Calu3 (cell line): Measurements from ENCODE around the gene RFPL4A. TPM values are rescaled to one million over a fixed set of nuclear protein-coding genes. Genes with fewer than 3 reads are reported as not detected.

Source experiments
- BruUV-seq: library from RNA; stranded (reverse); fragments of 400-500 nt; replicated peaks from 2 replicates; lab custom pipeline; 2021; lab: Mats Ljungman, UMichigan
- CTCF ChIA-PET: fragments of 300-600 bp; sonication (Branson Sonifier 250); formaldehyde crosslinking; loops from one replicate; lab custom pipeline; 2022; ENCODE audit warnings: antibody characterized with exemption; lab: Charles Lee
- DNase-seq: peaks from one replicate; pipeline ENCODE4 v3.0.0; 2022
- H3K27ac Mint-ChIP-seq: one replicate; pipeline ENCODE4 v1.8.0; 2022; ENCODE audit warnings: mixed read lengths; ENCODE audit not compliant: unreplicated experiment
- H3K27me3 Mint-ChIP-seq: one replicate; pipeline ENCODE4 v1.8.0; 2022; ENCODE audit warnings: mixed read lengths; ENCODE audit not compliant: unreplicated experiment
- H3K36me3 Mint-ChIP-seq: one replicate; pipeline ENCODE4 v1.8.0; 2022; ENCODE audit warnings: mild to moderate bottlenecking, moderate library complexity, mixed read lengths; ENCODE audit not compliant: insufficient read depth, unreplicated experiment
- H3K4me1 Mint-ChIP-seq: one replicate; pipeline ENCODE4 v1.8.0; 2022; ENCODE audit warnings: mild to moderate bottlenecking, low read depth, mixed read lengths; ENCODE audit not compliant: unreplicated experiment
- H3K4me3 Mint-ChIP-seq: one replicate; pipeline ENCODE4 v1.8.0; 2022; ENCODE audit warnings: mild to moderate bottlenecking, low read depth, moderate library complexity, mixed read lengths; ENCODE audit not compliant: unreplicated experiment
- H3K9me3 Mint-ChIP-seq: one replicate; pipeline ENCODE4 v1.8.0; 2022; ENCODE audit warnings: low read depth, mixed read lengths; ENCODE audit not compliant: unreplicated experiment
- CTCF ChIP-seq: fragments of 200-600 bp; IDR thresholded peaks from one replicate; pipeline ENCODE4 v1.8.0; 2022; ENCODE audit warnings: antibody characterized with exemption; ENCODE audit not compliant: unreplicated experiment
- intact Hi-C: fragments of 100-400 bp; cut with micrococcal nuclease; formaldehyde crosslinking; loops from one replicate; pipeline ENCODE4 v1.10.0; 2022; ENCODE audit not compliant: unreplicated experiment
- total RNA-seq: library from RNA; stranded (reverse); gene quantifications from 2 replicates; pipeline ENCODE4 v1.2.3, GENCODE V29; 2022

The RFPL4A gene
- total RNA-seq, 1 experiment from 2014 or later: not detected

GRCh38 chr19:55812449-55812848 is 53.6 kb downstream of the RFPL4A start:
- intact Hi-C loops: no loop called here
- H3K27ac Mint-ChIP-seq: no peak overlapping the region

More at GRCh38 chr19:55812449-55812848, 53.6 kb downstream of the RFPL4A start:
- no TSS peak for BruUV-seq
- CTCF ChIA-PET: no interaction called here
- Mint-ChIP-seq H3K36me3 (no peaks in the 10 kb centered on the region), H3K4me3 (no peak overlapping the region), H3K27me3 (no peaks in the 10 kb centered on the region), H3K4me1 (no peaks in the 10 kb centered on the region), H3K9me3 (peaks cover 3% of the 10 kb centered on the region)
- TF ChIP-seq CTCF: no peak
- no peak for DNase-seq

Other genes starting within 250 kb of the RFPL4A start
- gene SBK2, start 222.0 kb upstream of the RFPL4A start, total RNA-seq: not detected in 2 replicates
- 0.57 and 0.78 TPM in 2 replicates for gene SBK3, start 213.6 kb upstream of the RFPL4A start, total RNA-seq
- gene ZNF579, start 178.2 kb upstream of the RFPL4A start, total RNA-seq: 29.8 and 33.4 TPM in 2 replicates
- 18.6 and 23.0 TPM in 2 replicates for gene FIZ1, start 159.6 kb upstream of the RFPL4A start, total RNA-seq
- gene ZNF524, start 158.8 kb upstream of the RFPL4A start, total RNA-seq: 18.5 and 21.8 TPM in 2 replicates
- 29.6 and 30.9 TPM in 2 replicates for gene ZNF865, start 153.4 kb upstream of the RFPL4A start, total RNA-seq
- 6.0 and 7.1 TPM in 2 replicates for gene ZNF784, start 134.5 kb upstream of the RFPL4A start, total RNA-seq
- gene ZNF580, start 118.1 kb upstream of the RFPL4A start, total RNA-seq: 35.6 TPM in 2 replicates
- 33.0 and 33.1 TPM in 2 replicates for gene ZNF581, start 115.4 kb upstream of the RFPL4A start, total RNA-seq
- gene CCDC106, start 110.9 kb upstream of the RFPL4A start, total RNA-seq: 12.7 and 18.3 TPM in 2 replicates
- 286 and 309 TPM in 2 replicates for gene U2AF2, start 104.1 kb upstream of the RFPL4A start, total RNA-seq
- gene EPN1, start 83.9 kb upstream of the RFPL4A start, total RNA-seq: 162 and 180 TPM in 2 replicates
- not detected in 2 replicates for gene NLRP9, start 20.7 kb upstream of the RFPL4A start, total RNA-seq
- not detected in 2 replicates for gene RFPL4AL1, start 10.0 kb downstream of the RFPL4A start, total RNA-seq
- gene NLRP11, start 72.9 kb downstream of the RFPL4A start, total RNA-seq: 0.22 TPM in 1 of 2 replicates, not detected in the other
- gene NLRP4, start 77.4 kb downstream of the RFPL4A start, total RNA-seq: not detected in 2 replicates
- gene NLRP13, start 173.2 kb downstream of the RFPL4A start, total RNA-seq: not detected in 2 replicates
- not detected in 2 replicates for gene NLRP8, start 188.7 kb downstream of the RFPL4A start, total RNA-seq
- gene NLRP5, start 227.7 kb downstream of the RFPL4A start, total RNA-seq: not detected in 2 replicates